HS-5 (cell line): ENCODE data around the gene ZC3HAV1L.
"Not testable (repeated sequence)": the region's sequence is repeated elsewhere in the genome, so short reads cannot be mapped to it uniquely, and the experiment has no call there.

Experiments used
- DNase-seq: peaks from one replicate; pipeline ENCODE4 v3.0.0-alpha.2; 2012; ENCODE audit warnings: low read depth

The ZC3HAV1L gene

GRCh38 chr7:139054101-139054500, 18.3 kb upstream of the ZC3HAV1L start:
- DNase-seq: no peak

- DNase-seq: no peak
Observed at GRCh38 chr7:139051655-139052054, 15.8 kb upstream of the ZC3HAV1L start.

- no peak for DNase-seq
Observed at GRCh38 chr7:139049936-139050335, 14.1 kb upstream of the ZC3HAV1L start.

- no peak for DNase-seq
Observed at GRCh38 chr7:139049111-139049510, 13.3 kb upstream of the ZC3HAV1L start.

- DNase-seq: no peak
Observed at GRCh38 chr7:139047970-139048369, 12.1 kb upstream of the ZC3HAV1L start.

GRCh38 chr7:139046143-139046542, 10.3 kb upstream of the ZC3HAV1L start:
- no peak for DNase-seq

GRCh38 chr7:139044813-139045794, 9.3 kb upstream of the ZC3HAV1L start:
- no peak for DNase-seq

GRCh38 chr7:139043823-139044812, 8.3 kb upstream of the ZC3HAV1L start:
- no peak for DNase-seq

- no peak for DNase-seq
Observed at GRCh38 chr7:139041378-139042085, 5.7 kb upstream of the ZC3HAV1L start.

GRCh38 chr7:139038691-139039090, 2.8 kb upstream of the ZC3HAV1L start:
- DNase-seq: no peak

GRCh38 chr7:139036901-139037300, 1.1 kb upstream of the ZC3HAV1L start:
- DNase-seq: no peak

GRCh38 chr7:139034855-139035585, 822 bp downstream of the ZC3HAV1L start:
- no peak for DNase-seq

- DNase-seq: no peak
Observed at GRCh38 chr7:139034336-139034735, 1.5 kb downstream of the ZC3HAV1L start.

- no peak for DNase-seq
Observed at GRCh38 chr7:139033346-139034114, 2.3 kb downstream of the ZC3HAV1L start.

GRCh38 chr7:139032473-139032872, 3.4 kb downstream of the ZC3HAV1L start:
- no peak for DNase-seq

- no peak for DNase-seq
Observed at GRCh38 chr7:139029353-139029752, 6.5 kb downstream of the ZC3HAV1L start.

GRCh38 chr7:139026551-139026950, 9.3 kb downstream of the ZC3HAV1L start:
- no peak for DNase-seq

GRCh38 chr7:139025861-139026260, 10.0 kb downstream of the ZC3HAV1L start:
- not testable (repeated sequence) for DNase-seq

- DNase-seq: no peak
Observed at GRCh38 chr7:139023076-139023475, 12.8 kb downstream of the ZC3HAV1L start.

- no peak for DNase-seq
Observed at GRCh38 chr7:139022286-139022685, 13.6 kb downstream of the ZC3HAV1L start.
